Measurements from ENCODE around the gene ADAP2.
"Not testable (repeated sequence)": the region's sequence is repeated elsewhere in the genome, so short reads cannot be mapped to it uniquely, and the experiment has no call there.

Gene ADAP2

GRCh38 chr17:30930495-30930894 lies 8.8 kb downstream of the ADAP2 start:
- no peak for DNase-seq

GRCh38 chr17:30931582-30931981 lies 9.8 kb downstream of the ADAP2 start:
- not testable (repeated sequence) for DNase-seq

- DNase-seq: no peak
Measured at GRCh38 chr17:30933966-30934365, 12.2 kb downstream of the ADAP2 start.

- DNase-seq: no peak
Measured at GRCh38 chr17:30939051-30939689, 17.4 kb downstream of the ADAP2 start.

- no peak for DNase-seq
Measured at GRCh38 chr17:30942308-30943079, 20.7 kb downstream of the ADAP2 start.

GRCh38 chr17:30947796-30948195 lies 26.1 kb downstream of the ADAP2 start:
- no peak for DNase-seq

GRCh38 chr17:30950189-30950588 lies 28.4 kb downstream of the ADAP2 start:
- no peak for DNase-seq

GRCh38 chr17:30950669-30951399 lies 29.1 kb downstream of the ADAP2 start:
- peak; percentile 93 for DNase-seq

- DNase-seq: no peak
Measured at GRCh38 chr17:30952638-30953393, 31.1 kb downstream of the ADAP2 start.

GRCh38 chr17:30954046-30954830 lies 32.5 kb downstream of the ADAP2 start:
- no peak for DNase-seq

GRCh38 chr17:30956764-30957374 lies 35.1 kb downstream of the ADAP2 start:
- no peak for DNase-seq

- no peak for DNase-seq
Measured at GRCh38 chr17:30957741-30958140, 36.0 kb downstream of the ADAP2 start.

- DNase-seq: no peak
Measured at GRCh38 chr17:30958187-30958586, 36.4 kb downstream of the ADAP2 start.

- no peak for DNase-seq
Measured at GRCh38 chr17:30961209-30962188, 39.8 kb downstream of the ADAP2 start.

GRCh38 chr17:30964312-30964711 lies 42.6 kb downstream of the ADAP2 start:
- not testable (repeated sequence) for DNase-seq

- DNase-seq: no peak
Measured at GRCh38 chr17:30964876-30965275, 43.1 kb downstream of the ADAP2 start.

GRCh38 chr17:30965686-30966085 lies 43.9 kb downstream of the ADAP2 start:
- no peak for DNase-seq

GRCh38 chr17:30967911-30968310 lies 46.2 kb downstream of the ADAP2 start:
- not testable (repeated sequence) for DNase-seq

- peak; percentile 29 for DNase-seq
Measured at GRCh38 chr17:30969989-30970830, 48.5 kb downstream of the ADAP2 start.
